Measurements from ENCODE around the gene SPATA13. TPM values are rescaled to one million over a fixed set of nuclear protein-coding genes. Genes with fewer than 3 reads are reported as not detected.
"Not testable (repeated sequence)": the region's sequence is repeated elsewhere in the genome, so short reads cannot be mapped to it uniquely, and the experiment has no call there.

Gene SPATA13
- total and polyA plus RNA-seq, 2 donors (not counting 1 experiment from before 2014, with no cell fraction given), result 11.6 to 24.6 TPM

GRCh38 chr13:24319641-24320040 is 159.1 kb downstream of the SPATA13 start:
- not testable (repeated sequence) for H2AFZ ChIP-seq (ENCODE audit: low read length); DNase-seq (ENCODE audit: low read depth in 2 of 2); H3K4me3 ChIP-seq (replicated peaks in 1 of 4; ENCODE audit: control extremely low read depth in 1 of 4, insufficient read depth in 1 of 4, low read depth in 3 of 4, low read length in 4 of 4); H3K4me1 ChIP-seq (ENCODE audit: control insufficient read depth, extremely low read depth, insufficient read depth, low read length); H3K36me3 ChIP-seq (ENCODE audit: control insufficient read depth, insufficient read depth, low read length); H3K79me2 ChIP-seq (ENCODE audit: control insufficient read depth, insufficient read depth, low read length); H3K9ac ChIP-seq (ENCODE audit: insufficient read depth, low read length); H3K4me2 ChIP-seq (ENCODE audit: extremely low read depth, insufficient read depth, low read length); H3K27me3 ChIP-seq (ENCODE audit: control insufficient read depth, insufficient read depth, low read length); H3K9me3 ChIP-seq (ENCODE audit: control insufficient read depth, insufficient read depth, low read depth, low read length); H4K20me1 ChIP-seq (ENCODE audit: control insufficient read depth, extremely low read depth, insufficient read depth, low read length); H3K27ac ChIP-seq (ENCODE audit: insufficient read depth, low read length)

GRCh38 chr13:24321416-24321815 is 160.9 kb downstream of the SPATA13 start:
- not testable (repeated sequence) for H3K4me3 ChIP-seq (replicated peaks in 1 of 4; ENCODE audit: control extremely low read depth in 1 of 4, insufficient read depth in 1 of 4, low read depth in 3 of 4, low read length in 4 of 4); H3K9ac ChIP-seq (ENCODE audit: insufficient read depth, low read length); H3K36me3 ChIP-seq (ENCODE audit: control insufficient read depth, insufficient read depth, low read length); H3K4me1 ChIP-seq (ENCODE audit: control insufficient read depth, extremely low read depth, insufficient read depth, low read length); H3K4me2 ChIP-seq (ENCODE audit: extremely low read depth, insufficient read depth, low read length); H3K79me2 ChIP-seq (ENCODE audit: control insufficient read depth, insufficient read depth, low read length); H3K27me3 ChIP-seq (ENCODE audit: control insufficient read depth, insufficient read depth, low read length); H3K27ac ChIP-seq (ENCODE audit: insufficient read depth, low read length); H4K20me1 ChIP-seq (ENCODE audit: control insufficient read depth, extremely low read depth, insufficient read depth, low read length); DNase-seq (ENCODE audit: low read depth in 2 of 2); H3K9me3 ChIP-seq (ENCODE audit: control insufficient read depth, insufficient read depth, low read depth, low read length); H2AFZ ChIP-seq (ENCODE audit: low read length)

- not testable (repeated sequence) for H3K4me3 ChIP-seq (replicated peaks in 1 of 4; ENCODE audit: control extremely low read depth in 1 of 4, insufficient read depth in 1 of 4, low read depth in 3 of 4, low read length in 4 of 4); H3K27me3 ChIP-seq (ENCODE audit: control insufficient read depth, insufficient read depth, low read length); H2AFZ ChIP-seq (ENCODE audit: low read length); H3K9ac ChIP-seq (ENCODE audit: insufficient read depth, low read length); H3K4me2 ChIP-seq (ENCODE audit: extremely low read depth, insufficient read depth, low read length); H3K9me3 ChIP-seq (ENCODE audit: control insufficient read depth, insufficient read depth, low read depth, low read length); H3K36me3 ChIP-seq (ENCODE audit: control insufficient read depth, insufficient read depth, low read length); H4K20me1 ChIP-seq (ENCODE audit: control insufficient read depth, extremely low read depth, insufficient read depth, low read length); H3K4me1 ChIP-seq (ENCODE audit: control insufficient read depth, extremely low read depth, insufficient read depth, low read length); H3K79me2 ChIP-seq (ENCODE audit: control insufficient read depth, insufficient read depth, low read length); DNase-seq (ENCODE audit: low read depth in 2 of 2); H3K27ac ChIP-seq (ENCODE audit: insufficient read depth, low read length)
Measured at GRCh38 chr13:24322470-24322869, 161.9 kb downstream of the SPATA13 start.

GRCh38 chr13:24323036-24323738 is 162.7 kb downstream of the SPATA13 start:
- Histone ChIP-seq H3K27me3 (ENCODE audit: control insufficient read depth, insufficient read depth, low read length) (no peaks in the 10 kb centered on the region), H3K36me3 (ENCODE audit: control insufficient read depth, insufficient read depth, low read length) (no peaks in the 10 kb centered on the region), H4K20me1 (ENCODE audit: control insufficient read depth, extremely low read depth, insufficient read depth, low read length) (no peaks in the 10 kb centered on the region)

More at GRCh38 chr13:24323036-24323738, 162.7 kb downstream of the SPATA13 start:
- no peak overlapping the region for H3K4me2 ChIP-seq (ENCODE audit: extremely low read depth, insufficient read depth, low read length)
- no peaks in the 10 kb centered on the region for H3K4me1 ChIP-seq (ENCODE audit: control insufficient read depth, extremely low read depth, insufficient read depth, low read length)
- no peak overlapping the region for H3K9ac ChIP-seq (ENCODE audit: insufficient read depth, low read length)
- no peaks in the 10 kb centered on the region for H3K79me2 ChIP-seq (ENCODE audit: control insufficient read depth, insufficient read depth, low read length)
- TF ChIP-seq CTCF (conservative IDR thresholded peaks at IDR 0.05 in 1 of 2, IDR thresholded peaks at IDR 0.05 in 1 of 2; ENCODE audit: low read depth in 1 of 2, low read length in 2 of 2) (no peak), EZH2 (IDR thresholded peaks at IDR 0.05; ENCODE audit: low read length, missing control alignments) (no peak)
- no peaks in the 10 kb centered on the region for H3K9me3 ChIP-seq (ENCODE audit: control insufficient read depth, insufficient read depth, low read depth, low read length)
- H2AFZ ChIP-seq (ENCODE audit: low read length), result no peak overlapping the region
- no peak for DNase-seq (ENCODE audit: low read depth in 2 of 2)
- H3K4me3 ChIP-seq (replicated peaks in 1 of 4; ENCODE audit: control extremely low read depth in 1 of 4, insufficient read depth in 1 of 4, low read depth in 3 of 4, low read length in 4 of 4), result no peak overlapping the region
- no peak overlapping the region for H3K27ac ChIP-seq (ENCODE audit: insufficient read depth, low read length)

Measured in fibroblast of lung (primary cell).